Naive thymus-derived CD4-positive, alpha-beta T cell (primary cell): ENCODE data around the gene VPS13D. TPM values are rescaled to one million over a fixed set of nuclear protein-coding genes. Genes with fewer than 3 reads are reported as not detected.

Experiments used
- ATAC-seq: fragments of 150-1000 bp; cut with Tn5 transposase; 2 replicates; pipeline ENCODE4 v1.10.0; 2021; ENCODE audit warnings: mild to moderate bottlenecking, moderate library complexity
- CTCF ChIA-PET: fragments of 350-600 bp; sonication (Branson Sonifier 250); formaldehyde crosslinking; loops from one replicate; lab custom pipeline; 2021; ENCODE audit warnings: antibody characterized with exemption; lab: Charles Lee
- POLR2A ChIA-PET: fragments of 350-600 bp; sonication (Branson Sonifier 250); formaldehyde crosslinking; loops from one replicate; lab custom pipeline; 2021; ENCODE audit warnings: antibody characterized with exemption, inconsistent platforms; lab: Charles Lee
- DNase-seq, 9 donors: peaks; one replicate each; pipeline versions ENCODE4 v3.0.0 to v3.0.0-alpha.2; 2020 to 2022; ENCODE audit warnings: mixed read lengths in 1 of 9
- H3K27ac ChIP-seq: one replicate; pipeline ENCODE4 v1.7.0; 2013; ENCODE audit warnings: mild to moderate bottlenecking, low read depth, low read length, moderate library complexity
- H3K27me3 ChIP-seq, 2 donors: one replicate each; pipeline ENCODE4 v1.7.0; 2013; ENCODE audit warnings: low read length in 2 of 2, mild to moderate bottlenecking in 2 of 2, moderate library complexity in 2 of 2; ENCODE audit not compliant: control insufficient read depth in 2 of 2, insufficient read depth in 2 of 2
- H3K36me3 ChIP-seq, 3 experiments: 1 replicate in 2 of 3; 2 replicates in 1 of 3; pipeline ENCODE4 v1.7.0; 2013; ENCODE audit warnings: low read length in 3 of 3, mild to moderate bottlenecking in 3 of 3, moderate library complexity in 1 of 3; ENCODE audit not compliant: insufficient read depth in 3 of 3, control insufficient read depth in 2 of 3
- H3K4me1 ChIP-seq, 2 donors: one replicate each; pipeline ENCODE4 v1.7.0; 2013; ENCODE audit warnings: low read length in 2 of 2, mild to moderate bottlenecking in 2 of 2, moderate library complexity in 1 of 2; ENCODE audit not compliant: control insufficient read depth in 2 of 2, insufficient read depth in 2 of 2
- H3K4me3 ChIP-seq: 2 replicates; pipeline ENCODE4 v1.7.0; 2013; ENCODE audit warnings: mild to moderate bottlenecking, low read length
- H3K9me3 ChIP-seq, 3 experiments: 1 replicate in 2 of 3; 2 replicates in 1 of 3; pipeline ENCODE4 v1.7.0; 2013; ENCODE audit warnings: low read length in 3 of 3; ENCODE audit not compliant: control insufficient read depth in 2 of 3
- H3K27ac Mint-ChIP-seq, 9 donors: one replicate each; pipeline ENCODE4 v1.8.0; 2020 to 2022; ENCODE audit warnings: mixed read lengths in 9 of 9, mild to moderate bottlenecking in 8 of 9, moderate library complexity in 5 of 9, inconsistent platforms in 2 of 9
- H3K27me3 Mint-ChIP-seq, 5 donors: one replicate each; pipeline ENCODE4 v1.8.0; 2021 to 2022; ENCODE audit warnings: mixed read lengths in 5 of 5, mild to moderate bottlenecking in 1 of 5
- H3K36me3 Mint-ChIP-seq, 5 donors: one replicate each; pipeline ENCODE4 v1.8.0; 2020 to 2022; ENCODE audit warnings: mixed read lengths in 5 of 5, mild to moderate bottlenecking in 3 of 5, inconsistent platforms in 1 of 5
- H3K4me1 Mint-ChIP-seq, 7 donors: one replicate each; pipeline ENCODE4 v1.8.0; 2020 to 2022; ENCODE audit warnings: mixed read lengths in 7 of 7, mild to moderate bottlenecking in 3 of 7, inconsistent platforms in 1 of 7
- H3K4me3 Mint-ChIP-seq, 10 donors: one replicate each; pipeline ENCODE4 v1.8.0; 2020 to 2022; ENCODE audit warnings: mild to moderate bottlenecking in 10 of 10, mixed read lengths in 10 of 10, moderate library complexity in 6 of 10, inconsistent platforms in 2 of 10
- H3K9me3 Mint-ChIP-seq, 11 donors: one replicate each; pipeline ENCODE4 v1.8.0; 2020 to 2022; ENCODE audit warnings: mixed read lengths in 11 of 11, mild to moderate bottlenecking in 4 of 11, inconsistent platforms in 1 of 11, moderate library complexity in 1 of 11
- intact Hi-C, 2 donors: fragments of 100-400 bp; cut with micrococcal nuclease; formaldehyde crosslinking; loops; one replicate each; pipeline ENCODE4 v1.15.1; 2023
- polyA plus RNA-seq, 2 donors: library from polyadenylated mRNA; unstranded; fragments of 300-500 nt; fragmentation: Illumina TruSeq; gene quantifications; one replicate each; pipeline ENCODE4 v1.2.3, GENCODE V29; 2021
- total RNA-seq, 6 experiments: library from RNA in 5 of 6; stranded (reverse) in 5 of 6; gene quantifications; 1 replicate in 5 of 6; 2 replicates in 1 of 6; pipeline ENCODE4 v1.2.3 and lab custom pipeline; 2021 to 2026

VPS13D gene
- total and polyA plus RNA-seq, 7 experiments from 2014 or later = 6.5 to 94.4 (median 73.2) TPM

GRCh38 chr1:12335815-12336214 is 106.0 kb downstream of the VPS13D start:
- Mint-ChIP-seq H3K27ac (peak overlapping the region in 1 of 9 donors; percentile 35), H3K36me3 (peaks cover 20 to 53% (median 51%) of the 10 kb centered on the region in 5 donors), H3K27me3 (no peaks in the 10 kb centered on the region), H3K9me3 (no peaks in the 10 kb centered on the region), H3K4me1 (peaks cover 6 to 28% (median 17%) of the 10 kb centered on the region in 7 donors), H3K4me3 (no peak overlapping the region)
- POLR2A ChIA-PET = interaction anchor here (1.2 to 1.5 kb wide), 2 partner anchors 24 to 269 kb away, joined by 3 to 4 read pairs; no protein-coding TSS in a partner anchor
- peaks cover 11 to 55% (median 14%) of the 10 kb centered on the region in 3 experiments for H3K36me3 ChIP-seq
- H3K27ac ChIP-seq = no peak overlapping the region
- H3K9me3 ChIP-seq = no peaks in the 10 kb centered on the region
- DNase-seq = no peak
- peaks cover 0 to 14% of the 10 kb centered on the region in 2 donors for H3K4me1 ChIP-seq
- intact Hi-C loops = no loop called here
- H3K27me3 ChIP-seq = no peaks in the 10 kb centered on the region
- CTCF ChIA-PET = interaction anchor here (0.6 to 1.2 kb wide), 2 partner anchors 68 to 323 kb away, joined by 3 to 4 read pairs; no protein-coding TSS in a partner anchor
- H3K4me3 ChIP-seq = no peak overlapping the region
- no peak for ATAC-seq

DNA sequence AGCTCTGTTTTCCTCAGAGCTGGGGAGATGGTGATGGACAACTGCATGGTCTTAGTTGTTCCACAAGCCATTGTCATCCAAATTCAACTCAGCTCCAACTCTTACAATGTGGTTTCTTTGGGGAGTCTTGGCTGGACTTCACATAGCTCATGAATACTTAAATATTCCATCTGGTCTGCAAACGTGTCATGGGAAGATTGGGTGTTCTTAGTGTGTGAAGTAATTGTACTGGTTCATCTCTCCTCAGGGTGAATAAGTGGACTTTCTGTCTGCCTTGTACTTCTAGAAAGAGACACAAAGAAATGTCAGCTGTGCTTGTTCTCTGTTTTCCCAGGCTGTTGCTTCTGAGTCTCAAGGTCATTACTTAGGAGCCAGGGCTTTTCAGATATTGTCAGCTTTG is 106.6 kb downstream of the VPS13D start:
- H3K27ac ChIP-seq = no peak overlapping the region
- Mint-ChIP-seq H3K27ac (peak overlapping the region in 2 of 9 donors; percentile 29), H3K27me3 (no peaks in the 10 kb centered on the region), H3K9me3 (no peaks in the 10 kb centered on the region), H3K4me1 (peaks cover 12 to 34% (median 23%) of the 10 kb centered on the region in 7 donors), H3K4me3 (no peak overlapping the region), H3K36me3 (peaks cover 20 to 51% (median 49%) of the 10 kb centered on the region in 5 donors)
- no peaks in the 10 kb centered on the region for H3K27me3 ChIP-seq
- intact Hi-C loops = no loop called here
- DNase-seq (no peak), ATAC-seq (no peak)
- H3K4me1 ChIP-seq = peaks cover 0 to 17% of the 10 kb centered on the region in 2 donors
- POLR2A ChIA-PET = interaction anchor here (1.5 kb wide), 1 partner anchor 23 kb away, joined by 3 read pairs; no protein-coding TSS in a partner anchor
- H3K4me3 ChIP-seq = no peak overlapping the region
- H3K9me3 ChIP-seq = no peaks in the 10 kb centered on the region
- CTCF ChIA-PET = interaction anchor here (0.6 to 1.2 kb wide), 2 partner anchors 68 to 322 kb away, joined by 3 to 4 read pairs; no protein-coding TSS in a partner anchor
- H3K36me3 ChIP-seq = peaks cover 11 to 50% (median 14%) of the 10 kb centered on the region in 3 experiments

DNA sequence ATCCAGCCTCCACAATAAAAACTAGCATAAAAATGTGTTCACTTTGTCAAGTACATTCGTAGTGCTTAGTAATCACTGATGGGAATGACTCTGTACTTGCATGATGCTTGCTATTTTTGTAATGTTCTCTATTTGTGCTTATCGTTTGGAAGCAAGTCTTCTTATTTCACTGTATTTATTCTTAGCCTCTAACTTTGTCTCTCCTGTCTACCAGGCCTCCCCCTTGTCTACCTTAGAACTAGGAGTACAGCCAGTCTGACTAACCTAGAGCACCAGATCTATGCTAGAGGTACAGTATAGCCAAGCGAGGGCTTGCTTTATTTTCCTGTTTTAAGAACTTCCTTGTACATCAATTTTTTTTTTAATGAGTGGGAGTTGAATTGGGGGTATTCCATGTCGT is 108.2 kb downstream of the VPS13D start:
- H3K27ac Mint-ChIP-seq = peak overlapping the region in 4 of 9 donors; percentile 22 to 46 (median 30)
- DNase-seq (no peak), ATAC-seq (no peak)
- Histone ChIP-seq H3K4me3 (no peak overlapping the region), H3K27ac (no peak overlapping the region), H3K9me3 (no peaks in the 10 kb centered on the region), H3K4me1 (peaks cover 0 to 21% of the 10 kb centered on the region in 2 donors), H3K36me3 (peaks cover 10 to 39% (median 14%) of the 10 kb centered on the region in 3 experiments), H3K27me3 (no peaks in the 10 kb centered on the region)
- H3K27me3 Mint-ChIP-seq = no peaks in the 10 kb centered on the region
- H3K4me3 Mint-ChIP-seq = no peak overlapping the region
- ChIA-PET POLR2A (no interaction called here), CTCF (no interaction called here)
- intact Hi-C loops = no loop called here
- no peaks in the 10 kb centered on the region for H3K9me3 Mint-ChIP-seq
- H3K4me1 Mint-ChIP-seq = peaks cover 16 to 47% (median 37%) of the 10 kb centered on the region in 7 donors
- peaks cover 26 to 59% (median 50%) of the 10 kb centered on the region in 5 donors for H3K36me3 Mint-ChIP-seq

- peaks cover 20 to 51% (median 40%) of the 10 kb centered on the region in 7 donors for H3K4me1 Mint-ChIP-seq
- ChIA-PET POLR2A (no interaction called here), CTCF (no interaction called here)
- peak overlapping the region in 7 of 9 donors; percentile 10 to 81 (median 34) for H3K27ac Mint-ChIP-seq
- DNase-seq = no peak
- peaks cover 20 to 54% (median 42%) of the 10 kb centered on the region in 5 donors for H3K36me3 Mint-ChIP-seq
- Histone ChIP-seq H3K36me3 (peaks cover 2 to 31% (median 10%) of the 10 kb centered on the region in 3 experiments), H3K27ac (peak overlapping the region; percentile 1), H3K4me3 (no peak overlapping the region), H3K4me1 (peaks cover 0 to 21% of the 10 kb centered on the region in 2 donors), H3K27me3 (no peaks in the 10 kb centered on the region), H3K9me3 (no peaks in the 10 kb centered on the region)
- no peak overlapping the region for H3K4me3 Mint-ChIP-seq
- no peaks in the 10 kb centered on the region for H3K9me3 Mint-ChIP-seq
- intact Hi-C loops = no loop called here
- ATAC-seq = no peak
- no peaks in the 10 kb centered on the region for H3K27me3 Mint-ChIP-seq
Measured at GRCh38 chr1:12338823-12339222, 109.0 kb downstream of the VPS13D start.

- H3K27ac ChIP-seq = peak overlapping the region; percentile 1
- ATAC-seq (no peak), DNase-seq (no peak)
- peaks cover 17 to 50% (median 38%) of the 10 kb centered on the region in 5 donors for H3K36me3 Mint-ChIP-seq
- POLR2A ChIA-PET = interaction anchor here (1.0 kb wide), 2 partner anchors 45 to 59 kb away, joined by 3 to 4 read pairs; no protein-coding TSS in a partner anchor
- H3K9me3 Mint-ChIP-seq = no peaks in the 10 kb centered on the region
- peaks cover 0 to 25% (median 4%) of the 10 kb centered on the region in 3 experiments for H3K36me3 ChIP-seq
- H3K27me3 Mint-ChIP-seq = no peaks in the 10 kb centered on the region
- H3K4me3 ChIP-seq = no peak overlapping the region
- CTCF ChIA-PET = no interaction called here
- peaks cover 25 to 57% (median 46%) of the 10 kb centered on the region in 7 donors for H3K4me1 Mint-ChIP-seq
- H3K27ac Mint-ChIP-seq = peak overlapping the region in 7 of 9 donors; percentile 10 to 81 (median 59)
- H3K9me3 ChIP-seq = no peaks in the 10 kb centered on the region
- H3K4me3 Mint-ChIP-seq = no peak overlapping the region
- H3K4me1 ChIP-seq = peaks cover 3 to 23% of the 10 kb centered on the region in 2 donors
- no peaks in the 10 kb centered on the region for H3K27me3 ChIP-seq
- intact Hi-C loops = no loop called here
Measured at GRCh38 chr1:12339396-12339795, 109.6 kb downstream of the VPS13D start.

DNA sequence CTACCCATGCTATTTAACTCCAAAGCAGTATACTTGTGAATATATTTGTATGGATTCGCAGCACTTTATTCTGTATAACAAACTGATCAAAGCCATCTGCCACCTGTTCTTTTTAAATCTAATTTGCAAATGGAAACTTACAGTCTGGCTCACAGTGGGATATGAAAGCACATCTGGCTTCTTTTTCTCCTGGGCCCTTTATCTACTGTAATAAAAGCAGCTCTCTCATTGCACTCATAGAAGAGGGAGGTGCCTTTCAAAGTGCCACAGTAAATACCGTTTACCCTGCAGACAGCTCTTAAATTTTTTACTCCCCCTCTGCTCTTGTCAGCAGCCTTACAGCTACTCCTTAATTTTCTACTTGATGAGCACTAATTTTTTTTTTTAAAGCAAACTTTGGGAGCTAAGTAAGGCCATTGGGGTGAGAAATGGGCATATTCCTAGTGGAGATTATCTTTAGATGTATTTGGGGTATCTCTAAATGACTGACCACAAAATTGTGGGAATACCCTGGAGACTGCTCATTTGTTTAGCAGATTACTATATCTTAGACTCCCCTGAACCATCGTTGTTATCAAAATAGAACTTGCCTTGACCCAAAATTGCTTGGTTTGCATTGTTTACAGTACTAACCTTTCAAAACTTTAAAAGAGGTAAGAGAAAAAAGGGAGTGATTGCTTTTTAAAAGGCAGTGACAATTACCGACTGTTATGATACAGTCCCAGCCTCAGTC is 110.1 kb downstream of the VPS13D start:
- Histone ChIP-seq H3K4me3 (no peak overlapping the region), H3K27ac (no peak overlapping the region), H3K9me3 (no peaks in the 10 kb centered on the region), H3K4me1 (peaks cover 9 to 29% of the 10 kb centered on the region in 2 donors), H3K27me3 (no peaks in the 10 kb centered on the region), H3K36me3 (peaks cover 0 to 20% (median 4%) of the 10 kb centered on the region in 3 experiments)
- H3K4me3 Mint-ChIP-seq = peak overlapping the region in 1 of 10 donors; percentile 16
- H3K4me1 Mint-ChIP-seq = peaks cover 31 to 62% (median 52%) of the 10 kb centered on the region in 7 donors
- H3K9me3 Mint-ChIP-seq = no peaks in the 10 kb centered on the region
- H3K36me3 Mint-ChIP-seq = peaks cover 17 to 49% (median 34%) of the 10 kb centered on the region in 5 donors
- ATAC-seq (no peak), DNase-seq (no peak)
- H3K27ac Mint-ChIP-seq = peak overlapping the region in 8 of 9 donors; percentile 28 to 81 (median 57)
- ChIA-PET CTCF (no interaction called here), POLR2A (interaction anchor here (1.0 kb wide), 2 partner anchors 45 to 58 kb away, joined by 3 to 4 read pairs; no protein-coding TSS in a partner anchor)
- no peaks in the 10 kb centered on the region for H3K27me3 Mint-ChIP-seq
- intact Hi-C loops = loop anchor here in 1 of 2 donors (5.0 kb wide), 1 partner anchor 107 kb away; no protein-coding TSS in a partner anchor
